ENCODE data around the gene CTNNA2.

CTNNA2 gene

GRCh38 chr2:79861059-79861374 lies 348.2 kb downstream of the CTNNA2 start:
- TF ChIP-seq CTCF (IDR thresholded peaks at IDR 0.05; ENCODE audit: low read depth, low read length), result no peak
- DNase-seq (ENCODE audit: low read depth in 2 of 2), result no peak
- no peak overlapping the region for H3K4me3 ChIP-seq (replicated peaks in 1 of 2; ENCODE audit: low read depth in 2 of 2, low read length in 2 of 2)

- H3K4me3 ChIP-seq (replicated peaks in 1 of 2; ENCODE audit: low read depth in 2 of 2, low read length in 2 of 2), result no peak overlapping the region
- TF ChIP-seq CTCF (IDR thresholded peaks at IDR 0.05; ENCODE audit: low read depth, low read length), result no peak
- DNase-seq (ENCODE audit: low read depth in 2 of 2), result no peak
Observed at GRCh38 chr2:79862756-79863155, 349.9 kb downstream of the CTNNA2 start.

GRCh38 chr2:79872656-79873055 lies 359.8 kb downstream of the CTNNA2 start:
- no peak overlapping the region for H3K4me3 ChIP-seq (replicated peaks in 1 of 2; ENCODE audit: low read depth in 2 of 2, low read length in 2 of 2)
- no peak for TF ChIP-seq CTCF (IDR thresholded peaks at IDR 0.05; ENCODE audit: low read depth, low read length)

GRCh38 chr2:79874015-79874414 lies 361.2 kb downstream of the CTNNA2 start:
- TF ChIP-seq CTCF (IDR thresholded peaks at IDR 0.05; ENCODE audit: low read depth, low read length), result no peak
- no peak for DNase-seq (ENCODE audit: low read depth in 2 of 2)
- H3K4me3 ChIP-seq (replicated peaks in 1 of 2; ENCODE audit: low read depth in 2 of 2, low read length in 2 of 2), result no peak overlapping the region

More at GRCh38 chr2:79872656-79873055, 359.8 kb downstream of the CTNNA2 start:
- no peak for DNase-seq (ENCODE audit: low read depth in 2 of 2)

GRCh38 chr2:79876430-79876829 lies 363.6 kb downstream of the CTNNA2 start:
- DNase-seq (ENCODE audit: low read depth in 2 of 2), result no peak
- H3K4me3 ChIP-seq (replicated peaks in 1 of 2; ENCODE audit: low read depth in 2 of 2, low read length in 2 of 2), result no peak overlapping the region
- TF ChIP-seq CTCF (IDR thresholded peaks at IDR 0.05; ENCODE audit: low read depth, low read length), result no peak

GRCh38 chr2:79882548-79882947 lies 369.7 kb downstream of the CTNNA2 start:
- no peak overlapping the region for H3K4me3 ChIP-seq (replicated peaks in 1 of 2; ENCODE audit: low read depth in 2 of 2, low read length in 2 of 2)
- DNase-seq (ENCODE audit: low read depth in 2 of 2), result no peak
- TF ChIP-seq CTCF (IDR thresholded peaks at IDR 0.05; ENCODE audit: low read depth, low read length), result no peak

GRCh38 chr2:79887747-79888374 lies 375.0 kb downstream of the CTNNA2 start:
- peak; percentile 66 to 76 for DNase-seq (ENCODE audit: low read depth in 2 of 2)
- no peak overlapping the region for H3K4me3 ChIP-seq (replicated peaks in 1 of 2; ENCODE audit: low read depth in 2 of 2, low read length in 2 of 2)
- TF ChIP-seq CTCF (IDR thresholded peaks at IDR 0.05; ENCODE audit: low read depth, low read length), result peak; percentile 49

Measured in cardiac fibroblast (primary cell).